GM21526 (cell line): ENCODE results near the gene OTUB1.
A peak's percentile ranks its signal among the peaks of the same experiment; 100 is the strongest.
"Not testable (repeated sequence)": the region's sequence is repeated elsewhere in the genome, so short reads cannot be mapped to it uniquely, and the experiment has no call there.

Source experiments
- ATAC-seq: cut with Tn5 transposase; IDR thresholded peaks from one replicate; pipeline ENCODE4 v1.9.1; 2021; ENCODE audit warnings: moderate library complexity; ENCODE audit not compliant: unreplicated experiment, low FRiP score

OTUB1 gene

GRCh38 chr11:63986156-63986931 is at the start of gene OTUB1:
Gene OTUB1, plus strand, starts transcription at chr11:63986438. Its CDS starts 19 bp downstream, at chr11:63986457.
- ATAC-seq = peak; percentile 76

- ATAC-seq = peak; percentile 21
Observed at GRCh38 chr11:63937713-63938478, 48.3 kb upstream of the OTUB1 start.

- peak; percentile 85 for ATAC-seq
Observed at GRCh38 chr11:63938479-63939396, 47.5 kb upstream of the OTUB1 start, which contains the start of gene NAA40. Gene NAA40, plus strand, starts transcription at chr11:63939002. Its CDS starts 95 bp downstream, at chr11:63939097.

GRCh38 chr11:63939397-63939891 is 46.8 kb upstream of the OTUB1 start:
- no peak for ATAC-seq

- ATAC-seq = no peak
Observed at GRCh38 chr11:63940786-63941185, 45.5 kb upstream of the OTUB1 start.

GRCh38 chr11:63941901-63942300 is 44.3 kb upstream of the OTUB1 start:
- ATAC-seq = no peak

- no peak for ATAC-seq
Observed at GRCh38 chr11:63942803-63943202, 43.4 kb upstream of the OTUB1 start.

GRCh38 chr11:63944987-63945386 is 41.3 kb upstream of the OTUB1 start:
- ATAC-seq = no peak

- no peak for ATAC-seq
Observed at GRCh38 chr11:63945477-63946163, 40.6 kb upstream of the OTUB1 start.

- ATAC-seq = no peak
Observed at GRCh38 chr11:63951779-63952536, 34.3 kb upstream of the OTUB1 start.

GRCh38 chr11:63952570-63952969 is 33.7 kb upstream of the OTUB1 start:
- no peak for ATAC-seq

- no peak for ATAC-seq
Observed at GRCh38 chr11:63958008-63958407, 28.2 kb upstream of the OTUB1 start.

GRCh38 chr11:63961608-63962412 is 24.4 kb upstream of the OTUB1 start:
- ATAC-seq = no peak

GRCh38 chr11:63963895-63964294 is 22.3 kb upstream of the OTUB1 start:
- ATAC-seq = not testable (repeated sequence)

GRCh38 chr11:63966444-63966843 is 19.8 kb upstream of the OTUB1 start:
- ATAC-seq = no peak

- ATAC-seq = no peak
Observed at GRCh38 chr11:63969461-63969860, 16.8 kb upstream of the OTUB1 start.

GRCh38 chr11:63970902-63971301 is 15.3 kb upstream of the OTUB1 start:
- no peak for ATAC-seq

GRCh38 chr11:63973912-63974258 is 12.4 kb upstream of the OTUB1 start:
- ATAC-seq = not testable (repeated sequence)
